GM10266 (cell line): ENCODE measurements around the gene SPACA4.
"Not testable (repeated sequence)": the region's sequence is repeated elsewhere in the genome, so short reads cannot be mapped to it uniquely, and the experiment has no call there.

ENCODE experiments used
- DNase-seq: peaks from one replicate; pipeline ENCODE4 v3.0.0; 2012; ENCODE audit errors: extremely low spot score
- TF ChIP-seq, protein P1 (sequence below): IDR thresholded peaks from 2 replicates; pipeline ENCODE4 v1.5.1; 2012; ENCODE audit warnings: mild to moderate bottlenecking, low read depth; ENCODE audit not compliant: control insufficient read depth, insufficient read depth; ENCODE audit errors: missing control alignments

The SPACA4 gene

DNA sequence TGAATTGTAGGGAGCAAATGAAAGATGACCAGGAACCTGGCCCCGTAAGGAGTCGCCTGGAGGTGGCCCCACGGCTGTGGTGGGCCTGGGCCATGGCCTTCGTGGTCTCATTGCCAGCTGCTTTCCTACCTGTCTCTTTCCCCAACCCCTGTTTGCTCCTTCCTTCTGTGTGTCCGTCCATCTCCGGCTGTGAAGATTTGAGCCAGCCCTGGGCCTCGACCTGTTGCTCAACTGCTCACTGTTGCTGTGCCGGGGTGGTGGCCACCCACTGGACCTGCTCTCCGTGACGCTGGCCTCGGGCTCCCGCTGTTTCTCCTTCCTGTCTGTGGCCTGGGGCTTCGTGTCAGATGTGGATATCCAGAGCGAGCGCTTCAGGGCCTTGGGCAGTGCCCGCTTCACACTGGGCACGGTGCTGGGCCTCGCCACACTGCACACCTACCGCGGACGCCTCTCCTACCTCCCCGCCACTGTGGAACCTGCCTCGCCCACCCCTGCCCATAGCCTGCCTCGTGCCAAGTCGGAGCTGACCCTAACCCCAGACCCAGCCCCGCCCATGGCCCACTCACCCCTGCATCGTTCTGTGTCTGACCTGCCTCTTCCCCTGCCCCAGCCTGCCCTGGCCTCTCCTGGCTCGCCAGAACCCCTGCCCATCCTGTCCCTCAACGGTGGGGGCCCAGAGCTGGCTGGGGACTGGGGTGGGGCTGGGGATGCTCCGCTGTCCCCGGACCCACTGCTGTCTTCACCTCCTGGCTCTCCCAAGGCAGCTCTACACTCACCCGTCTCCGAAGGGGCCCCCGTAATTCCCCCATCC, 22.1 kb downstream of the SPACA4 start:
- DNase-seq, result no peak
- TF ChIP-seq, protein P1, sequence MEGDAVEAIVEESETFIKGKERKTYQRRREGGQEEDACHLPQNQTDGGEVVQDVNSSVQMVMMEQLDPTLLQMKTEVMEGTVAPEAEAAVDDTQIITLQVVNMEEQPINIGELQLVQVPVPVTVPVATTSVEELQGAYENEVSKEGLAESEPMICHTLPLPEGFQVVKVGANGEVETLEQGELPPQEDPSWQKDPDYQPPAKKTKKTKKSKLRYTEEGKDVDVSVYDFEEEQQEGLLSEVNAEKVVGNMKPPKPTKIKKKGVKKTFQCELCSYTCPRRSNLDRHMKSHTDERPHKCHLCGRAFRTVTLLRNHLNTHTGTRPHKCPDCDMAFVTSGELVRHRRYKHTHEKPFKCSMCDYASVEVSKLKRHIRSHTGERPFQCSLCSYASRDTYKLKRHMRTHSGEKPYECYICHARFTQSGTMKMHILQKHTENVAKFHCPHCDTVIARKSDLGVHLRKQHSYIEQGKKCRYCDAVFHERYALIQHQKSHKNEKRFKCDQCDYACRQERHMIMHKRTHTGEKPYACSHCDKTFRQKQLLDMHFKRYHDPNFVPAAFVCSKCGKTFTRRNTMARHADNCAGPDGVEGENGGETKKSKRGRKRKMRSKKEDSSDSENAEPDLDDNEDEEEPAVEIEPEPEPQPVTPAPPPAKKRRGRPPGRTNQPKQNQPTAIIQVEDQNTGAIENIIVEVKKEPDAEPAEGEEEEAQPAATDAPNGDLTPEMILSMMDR, result no peak

DNA sequence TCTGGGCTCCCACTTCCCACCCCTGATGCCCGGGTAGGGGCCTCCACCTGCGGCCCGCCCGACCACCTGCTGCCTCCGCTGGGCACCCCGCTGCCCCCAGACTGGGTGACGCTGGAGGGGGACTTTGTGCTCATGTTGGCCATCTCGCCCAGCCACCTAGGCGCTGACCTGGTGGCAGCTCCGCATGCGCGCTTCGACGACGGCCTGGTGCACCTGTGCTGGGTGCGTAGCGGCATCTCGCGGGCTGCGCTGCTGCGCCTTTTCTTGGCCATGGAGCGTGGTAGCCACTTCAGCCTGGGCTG, 22.7 kb downstream of the SPACA4 start:
- TF ChIP-seq, protein P1, result no peak
- DNase-seq, result no peak

GRCh38 chr19:48629599-48630295, 23.2 kb downstream of the SPACA4 start:
- TF ChIP-seq, protein P1, result no peak
- DNase-seq, result no peak

- TF ChIP-seq, protein P1, result no peak
- no peak for DNase-seq
Observed at GRCh38 chr19:48630296-48631063, 23.9 kb downstream of the SPACA4 start.

DNA sequence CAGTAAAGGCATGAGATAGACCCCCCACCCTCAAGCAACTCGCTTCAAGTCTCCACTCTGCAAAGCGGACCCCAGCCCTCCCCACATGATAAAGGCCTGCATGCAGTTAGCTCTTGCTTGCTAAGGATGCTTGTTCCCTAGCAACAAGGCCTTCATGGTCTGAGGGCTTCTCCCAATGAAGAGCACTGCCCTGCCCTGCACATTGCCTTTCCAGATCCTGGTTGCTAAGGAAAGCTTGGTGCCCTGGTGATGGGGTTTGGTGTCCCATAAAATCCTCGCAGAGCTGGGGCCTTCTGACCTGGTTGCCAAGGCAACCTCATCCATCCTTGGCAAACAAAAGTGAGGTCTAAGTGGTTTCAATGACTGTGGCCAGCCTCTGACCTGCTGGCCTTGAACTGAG, 24.7 kb downstream of the SPACA4 start:
- DNase-seq, result no peak
- TF ChIP-seq, protein P1, result no peak

DNA sequence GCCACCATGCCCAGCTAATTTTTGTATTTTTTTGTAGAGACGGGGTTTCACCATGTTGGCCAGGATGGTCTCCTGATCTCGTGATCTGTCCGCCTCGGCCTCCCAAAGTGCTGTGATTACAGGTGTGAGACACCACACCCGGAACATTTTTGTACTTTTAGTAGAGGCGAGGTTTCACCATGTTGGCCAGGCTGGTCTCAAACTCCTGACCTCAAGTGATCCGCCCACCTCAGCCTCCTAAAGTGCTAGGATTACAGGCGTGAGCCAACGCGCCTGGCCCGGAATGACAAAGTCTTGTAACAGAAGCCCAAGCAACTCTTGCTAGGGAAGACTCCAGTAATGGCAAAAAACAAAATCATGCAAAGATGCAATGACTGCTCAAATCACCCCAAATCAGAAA, 25.7 kb downstream of the SPACA4 start:
- not testable (repeated sequence) for DNase-seq

DNA sequence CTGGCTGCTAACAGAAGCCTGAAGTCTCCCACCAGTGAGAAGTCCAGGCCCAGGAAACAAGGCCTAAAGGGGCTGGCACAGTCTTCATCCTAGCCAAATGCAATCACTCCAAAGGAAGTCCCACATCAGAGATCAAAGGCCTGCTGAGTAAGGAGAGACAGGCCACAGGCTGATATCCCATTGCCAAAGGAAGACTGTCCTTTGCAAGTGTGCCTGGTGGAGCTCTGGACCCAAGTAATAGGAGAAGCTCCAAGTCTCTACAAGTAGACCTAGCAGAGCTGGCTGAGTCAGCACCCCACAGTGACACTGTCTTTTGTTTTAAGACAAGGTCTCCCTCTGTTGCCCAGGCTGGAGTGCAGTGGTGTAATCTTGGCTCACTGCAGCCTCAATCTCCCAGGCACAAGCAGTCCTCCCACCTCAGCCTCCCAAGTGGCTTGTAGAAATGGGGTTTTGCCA, 26.2 kb downstream of the SPACA4 start:
- TF ChIP-seq, protein P1, result no peak
- DNase-seq, result no peak
